Measurements from ENCODE around the gene MRPL55. TPM values are rescaled to one million over a fixed set of nuclear protein-coding genes. Genes with fewer than 3 reads are reported as not detected.
A peak's percentile ranks its signal among the peaks of the same experiment; 100 is the strongest.

The MRPL55 gene
- total and polyA plus RNA-seq, 2 of the 13 experiments (the other 11 are each of a cell fraction or from before 2014, with no cell fraction given) = 58.6 to 92.9 TPM

DNA sequence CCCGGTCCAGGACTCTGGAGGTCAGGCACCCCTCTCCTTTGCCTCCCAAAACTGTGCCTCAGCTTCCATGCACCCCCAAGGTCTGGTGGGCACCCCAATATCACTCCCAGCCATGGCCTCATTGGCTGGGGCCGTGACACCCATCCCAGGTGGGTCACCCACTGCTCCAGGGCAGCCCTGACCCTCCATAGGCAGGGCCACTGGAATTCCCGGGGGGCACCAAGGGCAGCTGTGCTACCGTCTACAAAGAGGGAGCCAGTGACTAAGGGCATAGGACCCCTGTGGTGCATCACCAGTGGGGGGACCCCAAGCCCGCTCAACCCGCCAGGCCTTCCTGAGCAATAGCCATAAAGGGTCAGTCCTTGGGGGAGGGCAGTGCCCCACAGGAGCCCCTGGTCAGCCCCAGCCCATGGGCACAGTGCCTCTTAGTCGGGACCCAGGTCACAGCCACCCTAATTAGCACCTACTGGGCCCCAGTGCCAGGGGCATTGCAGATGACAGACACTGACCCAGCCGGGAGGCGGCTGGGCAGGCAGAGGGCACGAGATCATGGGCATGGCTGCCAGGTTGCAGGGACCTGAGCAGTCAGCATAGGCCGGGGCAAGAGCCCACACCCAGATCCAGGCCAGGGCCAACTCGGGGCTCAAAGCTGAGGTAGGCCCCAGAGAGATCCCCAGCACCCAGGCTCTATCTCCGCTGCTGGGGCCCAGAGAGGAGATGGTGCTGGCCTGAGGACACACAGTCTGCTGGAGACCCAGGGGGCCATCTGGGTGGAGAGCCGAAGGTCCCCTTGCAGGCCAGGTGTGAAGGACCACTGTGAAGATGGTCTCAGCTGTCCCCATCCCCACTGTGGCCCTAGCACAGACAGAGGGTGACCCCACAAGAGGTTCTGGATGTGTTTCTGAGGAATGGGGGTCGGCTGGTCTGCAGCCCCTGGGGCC lies 45.6 kb downstream of the MRPL55 start:
- ChIA-PET POLR2A (no interaction called here), CTCF (ENCODE audit: low intra/inter-chr PET ratio, low total read pairs) (no interaction called here)
- Histone ChIP-seq H3K4me2 (ENCODE audit: low read depth, low read length) (no peak overlapping the region), H3K27ac (ENCODE audit: extremely low read length, insufficient read depth, low read length) (no peak overlapping the region), H3K27me3 (ENCODE audit: control insufficient read depth in 1 of 2, insufficient read depth in 2 of 2, low read length in 2 of 2) (peaks cover 8 to 45% of the 10 kb centered on the region in 2 experiments; a peak in 4 of 5 replicates), H3K9me3 (ENCODE audit: low read length) (no peaks in the 10 kb centered on the region), H3K4me1 (ENCODE audit: insufficient read depth, low read length) (no peaks in the 10 kb centered on the region), H3K36me3 (replicated peaks in 1 of 2; ENCODE audit: control insufficient read depth in 1 of 2, insufficient read depth in 2 of 2, low read length in 2 of 2) (no peaks in the 10 kb centered on the region), H3K4me3 (replicated peaks in 1 of 3; ENCODE audit: insufficient read depth in 1 of 3, low read depth in 2 of 3, low read length in 3 of 3) (no peak overlapping the region), H2AFZ (ENCODE audit: low read length) (no peak overlapping the region), H4K20me1 (ENCODE audit: insufficient read depth, low read length) (no peaks in the 10 kb centered on the region), H3K9ac (ENCODE audit: insufficient read depth, low read depth, low read length) (no peak overlapping the region), H3K79me2 (ENCODE audit: insufficient read depth, low read length) (no peaks in the 10 kb centered on the region)
- ATAC-seq = no peak
- BruUV-seq (replicated peaks) = no TSS peak
- in situ Hi-C loops (cut with HindIII; ENCODE audit: extremely low pct_ligation_motif_present, low pct_unique_long_range_greater_than_20kb) (no loop called here), intact Hi-C loops (cut with micrococcal nuclease; ENCODE audit: unreplicated experiment) (no loop called here)
- DNase-seq (ENCODE audit: low spot score) = no peak
- FAIRE-seq = no peak
- WGBS (ENCODE audit: low lambda C conversion rate) = 0% methylated on average over 1 of the region's 15 CpGs
- TF ChIP-seq ZNF768 (CRISPR knock-in tag; IDR thresholded peaks at IDR 0.05) (no peak), ZNF792 (CRISPR knock-in tag; IDR thresholded peaks at IDR 0.05) (no peak), ZNF775 (CRISPR knock-in tag; IDR thresholded peaks at IDR 0.05; ENCODE audit: borderline replicate concordance) (no peak)

DNA sequence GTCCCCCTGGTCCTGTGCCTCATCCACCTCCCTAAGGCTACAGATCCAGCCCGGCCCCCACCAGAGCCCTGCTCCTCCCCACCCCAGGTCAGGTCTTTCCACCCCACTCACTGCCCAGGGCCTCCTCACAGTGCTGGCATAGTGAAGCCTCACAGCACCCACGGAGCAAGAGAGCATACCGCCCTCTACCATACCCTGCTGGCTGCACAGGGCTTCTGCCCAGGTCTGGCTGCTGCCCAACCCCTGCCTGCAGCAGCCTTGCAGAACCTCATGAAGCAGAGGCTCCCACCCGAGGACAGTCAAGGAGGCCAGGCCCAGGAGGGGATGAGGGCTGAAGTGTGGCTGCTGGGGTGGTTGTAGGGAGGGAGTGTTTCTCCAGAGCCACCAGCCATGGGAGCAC lies 46.3 kb downstream of the MRPL55 start:
- ATAC-seq (peak; percentile 52), FAIRE-seq (no peak), DNase-seq (ENCODE audit: low spot score) (no peak)
- no peaks in the 10 kb centered on the region for H4K20me1 ChIP-seq (ENCODE audit: insufficient read depth, low read length)
- ChIA-PET POLR2A (no interaction called here), CTCF (ENCODE audit: low intra/inter-chr PET ratio, low total read pairs) (no interaction called here)
- intact Hi-C loops (cut with micrococcal nuclease; ENCODE audit: unreplicated experiment) = no loop called here
- in situ Hi-C loops (cut with HindIII; ENCODE audit: extremely low pct_ligation_motif_present, low pct_unique_long_range_greater_than_20kb) = no loop called here
- no peaks in the 10 kb centered on the region for H3K4me1 ChIP-seq (ENCODE audit: insufficient read depth, low read length)
- no peak overlapping the region for H3K4me2 ChIP-seq (ENCODE audit: low read depth, low read length)
- H3K27me3 ChIP-seq (ENCODE audit: control insufficient read depth in 1 of 2, insufficient read depth in 2 of 2, low read length in 2 of 2) = peaks cover 8 to 45% of the 10 kb centered on the region in 2 experiments; a peak in 4 of 5 replicates
- H3K79me2 ChIP-seq (ENCODE audit: insufficient read depth, low read length) = no peaks in the 10 kb centered on the region
- H3K9me3 ChIP-seq (ENCODE audit: low read length) = no peaks in the 10 kb centered on the region
- H2AFZ ChIP-seq (ENCODE audit: low read length) = no peak overlapping the region
- H3K36me3 ChIP-seq (replicated peaks in 1 of 2; ENCODE audit: control insufficient read depth in 1 of 2, insufficient read depth in 2 of 2, low read length in 2 of 2) = no peaks in the 10 kb centered on the region
- no peak overlapping the region for H3K27ac ChIP-seq (ENCODE audit: extremely low read length, insufficient read depth, low read length)
- H3K9ac ChIP-seq (ENCODE audit: insufficient read depth, low read depth, low read length) = no peak overlapping the region
- BruUV-seq (replicated peaks) = no TSS peak
- 8% methylated on average over 4 of the region's 4 CpGs for WGBS (ENCODE audit: low lambda C conversion rate)
- H3K4me3 ChIP-seq (replicated peaks in 1 of 3; ENCODE audit: insufficient read depth in 1 of 3, low read depth in 2 of 3, low read length in 3 of 3) = no peak overlapping the region
- TF ChIP-seq RAD21 (CRISPR knock-in tag; IDR thresholded peaks at IDR 0.05) (no peak), ZNF607 (CRISPR knock-in tag; IDR thresholded peaks at IDR 0.05; ENCODE audit: borderline replicate concordance) (no peak), ZC3H4 (CRISPR knock-in tag; IDR thresholded peaks at IDR 0.05; ENCODE audit: borderline replicate concordance) (no peak), GLI4 (CRISPR knock-in tag; IDR thresholded peaks at IDR 0.05; ENCODE audit: borderline replicate concordance) (no peak), ZBTB20 (CRISPR knock-in tag; IDR thresholded peaks at IDR 0.05; ENCODE audit: borderline replicate concordance, low read depth) (no peak), POGZ (CRISPR knock-in tag; IDR thresholded peaks at IDR 0.05) (no peak), HOXA3 (CRISPR knock-in tag; IDR thresholded peaks at IDR 0.05) (no peak), TRIM24 (CRISPR knock-in tag; IDR thresholded peaks at IDR 0.05) (no peak), TBL1XR1 (IDR thresholded peaks at IDR 0.05; ENCODE audit: borderline replicate concordance, low read length, partially characterized antibody) (no peak), SOX13 (IDR thresholded peaks at IDR 0.05) (no peak), SOX13 (CRISPR knock-in tag; conservative IDR thresholded peaks at IDR 0.05 in 1 of 2, IDR thresholded peaks at IDR 0.05 in 1 of 2) (no peak), ZNF337 (CRISPR knock-in tag; IDR thresholded peaks at IDR 0.05; ENCODE audit: borderline replicate concordance, low read depth) (no peak), ESRRA (CRISPR knock-in tag; IDR thresholded peaks at IDR 0.05; ENCODE audit: low read depth) (no peak), NKX3-1 (CRISPR knock-in tag; IDR thresholded peaks at IDR 0.05) (no peak), MXI1 (IDR thresholded peaks at IDR 0.05; ENCODE audit: borderline replicate concordance, low read depth, low read length) (no peak)
- TF ChIP-seq, protein P1, sequence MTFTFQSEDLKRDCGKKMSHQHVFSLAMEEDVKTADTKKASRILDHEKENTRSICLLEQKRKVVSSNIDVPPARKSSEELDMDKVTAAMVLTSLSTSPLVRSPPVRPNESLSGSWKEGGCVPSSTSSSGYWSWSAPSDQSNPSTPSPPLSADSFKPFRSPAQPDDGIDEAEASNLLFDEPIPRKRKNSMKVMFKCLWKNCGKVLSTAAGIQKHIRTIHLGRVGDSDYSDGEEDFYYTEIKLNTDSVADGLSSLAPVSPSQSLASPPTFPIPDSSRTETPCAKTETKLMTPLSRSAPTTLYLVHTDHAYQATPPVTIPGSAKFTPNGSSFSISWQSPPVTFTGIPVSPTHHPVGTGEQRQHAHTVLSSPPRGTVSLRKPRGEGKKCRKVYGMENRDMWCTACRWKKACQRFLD (CRISPR knock-in tag; IDR thresholded peaks at IDR 0.05; ENCODE audit: borderline replicate concordance) = no peak

Data from HepG2 (cell line).